C4-2B (cell line): Measurements from ENCODE around the gene CD52.

Experiments used
- CTCF ChIP-seq: fragments of 450-650 bp; conservative IDR thresholded peaks from 2 replicates; pipeline ENCODE4 v1.5.1; 2017; ENCODE audit warnings: mild to moderate bottlenecking
- ZFX ChIP-seq: fragments of 450-650 bp; IDR thresholded peaks from 2 replicates; pipeline ENCODE4 v1.6.1; 2017

- TF ChIP-seq CTCF (no peak), ZFX (no peak)
These were observed 34.0 kb downstream of the CD52 start for GRCh38 chr1:26351590-26352337.
